ENCODE measurements around the gene PARVA. TPM values are rescaled to one million over a fixed set of nuclear protein-coding genes. Genes with fewer than 3 reads are reported as not detected.

PARVA gene
- polyA plus RNA-seq, 2 of the 4 experiments (the other 2 are of a cell fraction), result 25.5 to 26.1 TPM

GRCh38 chr11:12541583-12542151 lies 164.3 kb downstream of the PARVA start:
- Histone ChIP-seq H3K9me3 (no peaks in the 10 kb centered on the region), H3K4me1 (peaks cover 54% of the 10 kb centered on the region), H3K4me2 (peak overlapping the region; percentile 64; the same call in 2 of the 3 replicates), H3K27ac (peak overlapping the region; percentile 75 to 85), H3K4me3 (no peak overlapping the region)
- no peak for DNase-seq (ENCODE audit: low read depth in 1 of 2, low spot score in 1 of 2)
- CTCF ChIA-PET, result interaction anchor here (0.7 to 2.1 kb wide), 9 partner anchors 7 to 347 kb away, joined by 3 to 7 read pairs (median 3); partner anchors contain the start of gene PARVA
- no peak for ATAC-seq
- FAIRE-seq, result no peak
- 87% methylated on average over 9 of the region's 9 CpGs for WGBS (ENCODE audit: missing lambda C conversion rate)
- TF ChIP-seq ZFP36 (IDR thresholded peaks at IDR 0.05; ENCODE audit: borderline replicate concordance, partially characterized antibody), result no peak
- peak; percentile 70 for TF ChIP-seq MAFK (IDR thresholded peaks at IDR 0.05; ENCODE audit: partially characterized antibody)
- POLR2A ChIA-PET, result no interaction called here

GRCh38 chr11:12542186-12542935 lies 165.0 kb downstream of the PARVA start:
- no peak overlapping the region for H3K4me2 ChIP-seq
- no peak for ATAC-seq
- ChIA-PET POLR2A (no interaction called here), CTCF (interaction anchor here (1.1 kb wide), 1 partner anchor 211 kb away, joined by 3 read pairs; no protein-coding TSS in a partner anchor)
- WGBS (ENCODE audit: missing lambda C conversion rate), result 54% methylated on average over 8 of the region's 10 CpGs
- H3K27ac ChIP-seq, result peak overlapping the region; percentile 4 to 85; a peak in 4 of 6 replicates
- FAIRE-seq, result no peak
- peaks cover 54% of the 10 kb centered on the region for H3K4me1 ChIP-seq
- no peak overlapping the region for H3K4me3 ChIP-seq
- no peak for DNase-seq (ENCODE audit: low read depth in 1 of 2, low spot score in 1 of 2)
- TF ChIP-seq EHF (CRISPR knock-in tag; IDR thresholded peaks at IDR 0.05) (no peak), MAZ (IDR thresholded peaks at IDR 0.05; ENCODE audit: borderline replicate concordance, low read depth, low read length) (no peak), NR3C1 (IDR thresholded peaks at IDR 0.05) (no peak), CHD2 (IDR thresholded peaks at IDR 0.05; ENCODE audit: low read length, partially characterized antibody) (no peak), CBX8 (IDR thresholded peaks at IDR 0.05) (no peak)
- H3K9me3 ChIP-seq, result no peaks in the 10 kb centered on the region

- ChIA-PET CTCF (no interaction called here), POLR2A (no interaction called here)
- no peak for FAIRE-seq
- H3K9me3 ChIP-seq, result no peaks in the 10 kb centered on the region
- DNase-seq (ENCODE audit: low read depth in 1 of 2, low spot score in 1 of 2), result peak in 1 of 2 experiments; percentile 18
- H3K4me2 ChIP-seq, result peak overlapping the region; percentile 41
- WGBS (ENCODE audit: missing lambda C conversion rate), result 59% methylated on average over 9 of the region's 9 CpGs
- TF ChIP-seq NFE2L2 (conservative IDR thresholded peaks at IDR 0.05; ENCODE audit: low read length) (no peak), NR3C1 (IDR thresholded peaks at IDR 0.05) (no peak), ZC3H11A (IDR thresholded peaks at IDR 0.05) (no peak), EHMT2 (IDR thresholded peaks at IDR 0.05; ENCODE audit: low read depth) (no peak), ZSCAN20 (CRISPR knock-in tag; IDR thresholded peaks at IDR 0.05) (no peak), EP300 (IDR thresholded peaks at IDR 0.05) (no peak), EHF (CRISPR knock-in tag; IDR thresholded peaks at IDR 0.05) (no peak), CEBPB (IDR thresholded peaks at IDR 0.05) (no peak), ESRRA (IDR thresholded peaks at IDR 0.05; ENCODE audit: borderline replicate concordance, low read length) (no peak), CHD2 (IDR thresholded peaks at IDR 0.05; ENCODE audit: low read length, partially characterized antibody) (no peak), CHD4 (IDR thresholded peaks at IDR 0.05; ENCODE audit: borderline replicate concordance) (no peak), HEYL (CRISPR knock-in tag; IDR thresholded peaks at IDR 0.05) (no peak), CBX8 (IDR thresholded peaks at IDR 0.05) (no peak), RFX5 (IDR thresholded peaks at IDR 0.05) (no peak), POLR2AphosphoS2 (conservative IDR thresholded peaks at IDR 0.05; ENCODE audit: low read length) (no peak), POLR2A (IDR thresholded peaks at IDR 0.05; ENCODE audit: low read length) (no peak), FOSB (CRISPR knock-in tag; IDR thresholded peaks at IDR 0.05) (no peak)
- TF ChIP-seq, protein P1, sequence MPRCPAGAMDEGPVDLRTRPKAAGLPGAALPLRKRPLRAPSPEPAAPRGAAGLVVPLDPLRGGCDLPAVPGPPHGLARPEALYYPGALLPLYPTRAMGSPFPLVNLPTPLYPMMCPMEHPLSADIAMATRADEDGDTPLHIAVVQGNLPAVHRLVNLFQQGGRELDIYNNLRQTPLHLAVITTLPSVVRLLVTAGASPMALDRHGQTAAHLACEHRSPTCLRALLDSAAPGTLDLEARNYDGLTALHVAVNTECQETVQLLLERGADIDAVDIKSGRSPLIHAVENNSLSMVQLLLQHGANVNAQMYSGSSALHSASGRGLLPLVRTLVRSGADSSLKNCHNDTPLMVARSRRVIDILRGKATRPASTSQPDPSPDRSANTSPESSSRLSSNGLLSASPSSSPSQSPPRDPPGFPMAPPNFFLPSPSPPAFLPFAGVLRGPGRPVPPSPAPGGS (IDR thresholded peaks at IDR 0.05), result no peak
- ATAC-seq, result peak in 1 of 2 experiments; percentile 11; a peak in 2 of 6 replicates
- peaks cover 54% of the 10 kb centered on the region for H3K4me1 ChIP-seq
- H3K27ac ChIP-seq, result peak overlapping the region in 1 of 2 experiments; percentile 85; a peak in 4 of 6 replicates
- no peak overlapping the region for H3K4me3 ChIP-seq
Observed at GRCh38 chr11:12543596-12544415, 166.4 kb downstream of the PARVA start.

Measured in A549 (cell line).